Small intestine (tissue), 7 donors: Measurements from ENCODE around the gene TMTC4. TPM values are rescaled to one million over a fixed set of nuclear protein-coding genes. Genes with fewer than 3 reads are reported as not detected.
A peak's percentile ranks its signal among the peaks of the same experiment; 100 is the strongest.

Experiments
- DNase-seq, 2 donors: peaks; one replicate each; pipeline versions ENCODE4 v3.0.0 to v3.0.0-alpha.2; 2013
- FAIRE-seq: peaks from 2 replicates; lab custom pipeline; 2012; peaks lifted over from hg19 to GRCh38; lab: Jason Lieb, UNC
- H3K27ac ChIP-seq, 3 donors: one replicate each; pipeline ENCODE4 v1.5.1; 2013; ENCODE audit warnings: low read length in 2 of 3, mild to moderate bottlenecking in 2 of 3, control low read depth in 1 of 3, inconsistent platforms in 1 of 3, low read depth in 1 of 3, moderate library complexity in 1 of 3
- H3K27me3 ChIP-seq, 3 donors: one replicate each; pipeline ENCODE4 v1.6.1; 2013; ENCODE audit warnings: low read length in 3 of 3, inconsistent platforms in 1 of 3; ENCODE audit not compliant: control insufficient read depth in 3 of 3, insufficient read depth in 3 of 3
- H3K36me3 ChIP-seq, 3 donors: one replicate each; pipeline ENCODE4 v1.6.1; 2013; ENCODE audit warnings: low read length in 3 of 3, inconsistent platforms in 1 of 3, low read depth in 1 of 3, mild to moderate bottlenecking in 1 of 3, moderate library complexity in 1 of 3; ENCODE audit not compliant: control insufficient read depth in 3 of 3, insufficient read depth in 2 of 3
- H3K4me1 ChIP-seq, 3 donors: one replicate each; pipeline ENCODE4 v1.6.1; 2013; ENCODE audit warnings: low read length in 2 of 3, inconsistent platforms in 1 of 3, low read depth in 1 of 3, mild to moderate bottlenecking in 1 of 3, moderate library complexity in 1 of 3; ENCODE audit not compliant: control insufficient read depth in 3 of 3, insufficient read depth in 2 of 3
- H3K4me3 ChIP-seq, 3 donors: one replicate each; pipeline ENCODE4 v1.5.1; 2013; ENCODE audit warnings: low read length in 3 of 3, control low read depth in 1 of 3, inconsistent platforms in 1 of 3, low read depth in 1 of 3, mild to moderate bottlenecking in 1 of 3, moderate library complexity in 1 of 3
- H3K9me3 ChIP-seq, 2 donors: one replicate each; pipeline ENCODE4 v1.6.1; 2013; ENCODE audit warnings: low read depth in 1 of 2, low read length in 1 of 2; ENCODE audit not compliant: control insufficient read depth in 2 of 2, insufficient read depth in 1 of 2
- WGBS, 3 donors: extraction: QIAGEN DNeasy Blood & Tissue Kit; methylation state at CpG; one replicate each; pipeline ENCODE4 v1.1.7; 2013; 5-methylcytosine and 5-hydroxymethylcytosine counted together
- polyA plus RNA-seq, 4 donors: library from polyadenylated mRNA; stranded (reverse) in 3 of 4; unstranded in 1 of 4; fragments of 200-250 nt in 3 of 4; fragments of 120-200 nt in 1 of 4; gene quantifications; one replicate each; pipeline versions ENCODE4 v1.2.1 to v1.2.3, GENCODE V29; 2013
- donor health status: healthy with polysubstance abuse.
- donor health status: control.
- donor health status: control.
- donor health status: Bipolar disorder and iron deficiency.
- donor health status: healthy.

Gene TMTC4
- polyA plus RNA-seq, 4 donors, result 6.3 to 27.7 (median 8.8) TPM

DNA sequence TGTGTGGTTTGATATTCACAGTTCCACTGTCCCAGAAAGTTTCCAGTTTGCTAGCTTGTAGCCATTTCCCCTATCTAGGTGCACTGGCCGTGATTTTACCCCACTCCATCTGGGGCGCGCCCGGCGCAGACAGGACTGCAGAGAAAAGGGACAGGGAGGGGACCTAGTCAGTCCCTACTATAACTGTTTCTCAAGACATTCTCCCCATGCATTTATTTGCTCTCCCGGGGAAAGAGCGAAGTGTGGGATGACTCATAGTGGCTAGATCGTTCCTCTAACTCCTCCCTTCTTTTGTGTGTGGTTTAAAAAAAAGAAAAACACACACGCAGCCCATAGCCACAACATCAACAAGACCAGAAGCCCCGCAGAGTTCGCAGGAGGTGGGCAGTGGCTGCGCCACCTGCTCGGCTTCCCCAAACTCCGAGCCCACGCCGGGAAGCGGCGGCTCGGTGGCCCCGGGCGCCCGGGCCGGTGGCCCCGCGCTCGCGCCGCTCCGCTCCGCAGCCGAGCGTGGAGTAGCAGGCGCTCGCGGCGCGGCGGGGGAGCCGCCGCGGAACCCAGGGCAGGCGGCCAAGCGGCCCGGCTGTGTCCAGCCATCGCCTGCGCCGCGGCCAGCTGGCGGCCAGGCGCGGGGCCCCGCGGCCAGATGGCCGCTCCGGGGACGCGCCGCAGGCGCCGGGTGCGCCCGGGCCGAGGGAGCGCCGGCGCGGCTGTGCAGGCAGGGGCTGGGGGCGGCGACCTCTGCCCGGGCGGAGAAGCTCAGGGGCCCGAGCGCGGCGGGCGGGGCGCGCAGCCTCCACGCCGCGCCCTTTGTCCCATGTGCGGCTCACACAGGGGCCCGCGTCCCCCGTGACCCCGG, 653 bp downstream of the TMTC4 start:
- H3K27ac ChIP-seq, result peak overlapping the region; percentile 73 to 95 (median 87)
- 0 to 1% (median 1%) methylated on average over 52 to 86 of the region's 86 CpGs for WGBS, 3 donors
- DNase-seq (peak; percentile 89), FAIRE-seq (no peak)
- peak overlapping the region; percentile 45 to 95 (median 69) for H3K4me3 ChIP-seq
- peaks cover 0 to 16% (median 0%) of the 10 kb centered on the region in 3 donors for H3K36me3 ChIP-seq
- no peaks in the 10 kb centered on the region for H3K27me3 ChIP-seq
- H3K9me3 ChIP-seq, result no peaks in the 10 kb centered on the region
- peaks cover 0 to 18% (median 9%) of the 10 kb centered on the region in 3 donors for H3K4me1 ChIP-seq

DNA sequence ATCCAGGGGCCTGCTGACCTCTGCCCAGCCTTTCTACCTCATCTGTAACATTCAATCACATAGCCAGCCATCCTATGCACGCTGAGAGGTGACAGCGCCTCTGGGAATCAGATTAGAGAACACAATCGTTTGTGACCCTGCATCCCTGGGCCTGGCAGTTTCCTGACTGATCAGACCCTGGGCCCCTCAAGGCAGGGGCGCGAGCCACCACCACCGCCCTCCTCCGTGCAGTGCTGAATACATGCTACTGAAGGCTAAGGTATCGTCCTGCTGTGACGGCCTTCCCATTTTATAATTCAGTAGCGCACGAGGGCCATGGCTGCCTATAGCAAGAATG, 1.3 kb downstream of the TMTC4 start:
- H3K27ac ChIP-seq, result peak overlapping the region; percentile 36 to 87 (median 73)
- WGBS, 3 donors, result 12 to 34% (median 31%) methylated on average over 11 of the region's 11 CpGs

DNA sequence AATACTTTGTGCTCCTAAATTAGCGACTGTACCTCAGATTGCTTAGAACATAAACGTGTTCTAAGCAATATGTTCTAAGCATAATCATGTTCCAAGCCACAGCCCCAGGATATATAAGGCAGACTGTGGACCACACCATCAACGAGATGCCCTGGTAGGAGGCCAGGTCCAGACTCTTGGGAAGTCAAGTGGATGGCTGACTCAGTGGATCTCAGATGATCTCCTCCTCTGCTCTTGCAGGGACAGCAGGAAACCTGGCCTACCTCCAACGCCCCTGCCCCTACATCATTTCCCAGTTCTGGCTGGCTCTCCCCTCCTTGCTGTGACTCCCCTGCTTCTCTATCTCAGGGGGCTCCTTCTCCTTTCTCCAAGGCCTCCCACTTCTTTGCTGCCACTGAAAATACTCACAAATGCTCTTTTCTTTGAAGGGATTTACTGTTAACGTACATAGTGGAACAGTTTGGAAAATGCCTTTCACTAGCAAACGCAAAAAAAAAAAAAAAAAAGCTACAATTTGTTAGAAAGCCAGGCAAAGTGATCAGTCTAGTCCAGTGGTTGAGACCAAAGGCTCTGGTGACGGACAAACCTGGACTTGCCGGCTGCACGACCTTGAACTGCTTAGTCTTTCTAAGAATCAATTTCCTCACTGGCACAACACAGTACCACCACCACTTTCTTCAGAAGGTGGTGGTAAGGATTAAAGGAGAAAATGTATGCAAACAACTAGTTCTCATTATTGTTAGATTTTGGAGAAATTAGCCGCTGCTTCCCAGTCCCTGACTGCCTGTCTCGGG, 3.0 kb downstream of the TMTC4 start:
- WGBS, 3 donors, result 83 to 90% (median 88%) methylated on average over 11 of the region's 11 CpGs
- no peak for DNase-seq
- FAIRE-seq, result no peak

More for the DNA sequence above, 1.3 kb downstream of the TMTC4 start:
- peaks cover 0 to 19% (median 2%) of the 10 kb centered on the region in 3 donors for H3K36me3 ChIP-seq
- peaks cover 0 to 18% (median 9%) of the 10 kb centered on the region in 3 donors for H3K4me1 ChIP-seq
- FAIRE-seq (no peak), DNase-seq (no peak)
- H3K4me3 ChIP-seq, result peak overlapping the region in 2 of 3 donors; percentile 45 to 95
- H3K27me3 ChIP-seq, result no peaks in the 10 kb centered on the region
- no peaks in the 10 kb centered on the region for H3K9me3 ChIP-seq

DNA sequence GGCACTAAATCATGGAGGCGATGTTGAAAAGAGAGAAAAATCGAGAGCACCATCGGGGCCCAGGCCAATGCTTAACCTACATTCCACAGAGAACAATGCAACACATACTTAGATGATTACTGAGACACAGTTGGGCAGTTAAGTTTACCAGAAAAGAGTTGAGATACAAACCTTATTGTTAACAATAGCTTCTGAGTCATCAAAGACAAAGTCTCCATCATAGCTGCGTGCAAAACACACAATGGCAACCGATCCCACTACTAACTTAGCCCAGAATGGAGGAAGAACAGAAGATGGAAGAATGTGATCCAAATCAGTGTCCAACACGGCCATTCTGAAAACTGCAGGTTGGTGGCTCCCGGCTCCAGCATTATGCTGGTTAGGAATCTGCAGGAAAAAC, 6.2 kb downstream of the TMTC4 start:
- Histone ChIP-seq H3K4me1 (peaks cover 0 to 17% (median 7%) of the 10 kb centered on the region in 3 donors), H3K4me3 (no peak overlapping the region), H3K27ac (no peak overlapping the region), H3K9me3 (no peaks in the 10 kb centered on the region), H3K36me3 (peaks cover 10 to 59% (median 13%) of the 10 kb centered on the region in 3 donors), H3K27me3 (no peaks in the 10 kb centered on the region)
- 92 to 93% (median 92%) methylated on average over 7 of the region's 7 CpGs for WGBS, 3 donors
- DNase-seq (no peak), FAIRE-seq (no peak)

More for the DNA sequence above, 3.0 kb downstream of the TMTC4 start:
- peaks cover 0 to 18% (median 9%) of the 10 kb centered on the region in 3 donors for H3K4me1 ChIP-seq
- no peak overlapping the region for H3K27ac ChIP-seq
- H3K36me3 ChIP-seq, result peaks cover 4 to 34% (median 5%) of the 10 kb centered on the region in 3 donors
- H3K27me3 ChIP-seq, result no peaks in the 10 kb centered on the region
- H3K4me3 ChIP-seq, result no peak overlapping the region
- no peaks in the 10 kb centered on the region for H3K9me3 ChIP-seq

DNA sequence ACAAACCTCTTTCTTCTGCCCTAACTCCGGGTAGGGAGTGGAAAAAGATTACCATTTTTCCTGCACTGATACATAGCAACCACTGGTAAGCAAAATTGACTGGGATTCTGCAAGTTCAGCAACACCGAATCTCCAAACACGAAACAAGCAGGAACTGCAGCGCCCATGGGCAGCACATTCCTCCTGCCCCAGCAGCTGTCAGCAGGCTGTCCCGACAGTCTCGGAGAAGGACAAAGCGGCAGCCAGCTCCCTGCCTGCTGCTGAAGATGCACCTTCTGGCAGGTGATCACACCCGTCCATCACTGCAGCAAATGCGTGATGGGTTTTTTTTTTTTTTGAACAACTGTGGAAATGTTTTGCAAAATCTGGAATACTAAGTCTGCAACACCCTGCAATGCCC, 6.7 kb downstream of the TMTC4 start:
- no peak overlapping the region for H3K4me3 ChIP-seq
- H3K27me3 ChIP-seq, result no peaks in the 10 kb centered on the region
- WGBS, 3 donors, result 95 to 98% (median 98%) methylated on average over 9 of the region's 9 CpGs
- no peak overlapping the region for H3K27ac ChIP-seq
- DNase-seq (no peak), FAIRE-seq (no peak)
- H3K36me3 ChIP-seq, result peaks cover 10 to 63% (median 16%) of the 10 kb centered on the region in 3 donors
- no peaks in the 10 kb centered on the region for H3K9me3 ChIP-seq
- peaks cover 0 to 12% (median 2%) of the 10 kb centered on the region in 3 donors for H3K4me1 ChIP-seq

DNA sequence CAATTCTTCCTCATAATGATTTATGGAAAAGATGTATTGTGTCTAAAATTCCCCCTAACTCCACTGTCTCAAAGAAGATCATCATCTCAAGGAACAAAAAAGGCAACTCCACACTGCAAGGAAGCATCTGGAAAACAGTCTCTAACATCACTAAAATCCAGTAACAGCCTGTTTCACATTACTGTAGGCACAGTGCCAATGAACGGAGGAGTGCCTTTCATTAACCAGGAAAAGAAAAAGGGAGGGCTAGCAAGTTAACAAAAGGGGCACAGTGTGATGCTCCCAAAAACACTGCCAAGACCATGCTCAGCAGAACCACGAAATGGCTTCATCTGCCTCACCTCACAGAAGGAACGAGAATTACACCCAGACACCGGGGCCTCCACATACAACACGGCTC, 8.5 kb downstream of the TMTC4 start:
- Histone ChIP-seq H3K27ac (no peak overlapping the region), H3K9me3 (no peaks in the 10 kb centered on the region), H3K4me3 (no peak overlapping the region), H3K4me1 (no peaks in the 10 kb centered on the region), H3K27me3 (no peaks in the 10 kb centered on the region), H3K36me3 (peaks cover 10 to 69% (median 16%) of the 10 kb centered on the region in 3 donors)
- WGBS, 3 donors, result 77 to 90% (median 83%) methylated on average over 5 of the region's 5 CpGs
- DNase-seq (no peak), FAIRE-seq (no peak)

GRCh38 chr13:100665403-100665802, 9.2 kb downstream of the TMTC4 start:
- Histone ChIP-seq H3K27me3 (no peaks in the 10 kb centered on the region), H3K4me1 (no peaks in the 10 kb centered on the region), H3K9me3 (no peaks in the 10 kb centered on the region), H3K4me3 (no peak overlapping the region), H3K36me3 (peaks cover 10 to 73% (median 16%) of the 10 kb centered on the region in 3 donors), H3K27ac (no peak overlapping the region)
- no peak for DNase-seq
- no peak for FAIRE-seq
- WGBS, 3 donors, result 85 to 91% (median 90%) methylated on average over 9 of the region's 9 CpGs

DNA sequence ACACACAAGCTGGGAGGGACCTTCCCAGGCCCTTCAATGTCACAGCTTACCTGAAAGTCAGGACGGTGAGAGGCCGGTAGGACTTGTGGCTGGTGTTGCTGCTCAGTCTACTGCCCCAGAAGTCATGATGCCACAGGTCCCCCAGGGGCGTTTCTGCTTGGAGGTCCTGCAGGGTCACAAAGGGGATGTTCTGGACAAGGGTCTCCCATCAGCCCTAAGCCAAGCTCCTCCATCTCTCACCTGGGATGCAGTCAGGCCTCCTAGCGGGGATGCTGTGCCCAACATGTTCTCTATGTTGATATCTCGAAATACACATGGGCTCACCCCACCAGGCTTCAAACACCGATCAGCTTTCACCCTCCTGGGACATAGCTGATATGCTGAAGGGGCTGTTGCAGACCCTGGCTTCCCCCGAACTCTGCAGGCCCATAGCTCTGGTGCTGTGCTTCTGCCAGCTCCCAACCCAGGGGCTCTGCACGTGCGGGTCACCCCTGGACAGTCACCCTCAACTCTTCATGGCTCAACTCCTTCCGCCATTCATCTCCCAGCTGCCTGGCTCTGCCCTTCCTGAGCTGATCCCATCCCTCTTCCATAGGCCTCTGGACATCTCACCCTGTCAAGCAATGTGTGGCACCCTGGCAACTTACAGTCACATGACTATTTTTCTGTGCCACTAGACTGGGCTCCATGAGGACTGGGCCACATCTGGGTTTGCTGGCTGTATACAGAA, 10.3 kb downstream of the TMTC4 start:
- FAIRE-seq (no peak), DNase-seq (no peak)
- Histone ChIP-seq H3K9me3 (no peaks in the 10 kb centered on the region), H3K4me3 (no peak overlapping the region), H3K27ac (no peak overlapping the region), H3K4me1 (no peaks in the 10 kb centered on the region), H3K27me3 (no peaks in the 10 kb centered on the region), H3K36me3 (peaks cover 10 to 73% (median 16%) of the 10 kb centered on the region in 3 donors)
- 96 to 97% (median 96%) methylated on average over 10 of the region's 10 CpGs for WGBS, 3 donors
